HepG2 (cell line): ENCODE results near the gene NME7.

Experiments
- ASH2L ChIP-seq: fragments of 300-600, 200-600 bp; sonication (generic); IDR thresholded peaks from 2 replicates; pipeline ENCODE4 v1.7.0; 2017; ENCODE audit warnings: low read depth, mild to moderate bottlenecking, moderate library complexity, mixed read lengths, low read length; ENCODE audit not compliant: insufficient read length
- RFX5 ChIP-seq: IDR thresholded peaks from 2 replicates; pipeline ENCODE4 v1.6.1; 2011; ENCODE audit warnings: low read depth, low read length, improper control_type of control experiment
- TAF1 ChIP-seq: sonication (generic); formaldehyde crosslinking; IDR thresholded peaks from 2 replicates; pipeline ENCODE4 v1.4.0; 2020; ENCODE audit warnings: missing genetic modification reagents
- ZBTB8A ChIP-seq: sonication (generic); formaldehyde crosslinking; IDR thresholded peaks from 2 replicates; pipeline ENCODE4 v1.4.0; 2020; ENCODE audit warnings: mild to moderate bottlenecking, low read depth, missing genetic modification reagents, borderline replicate concordance
- ZNF468 ChIP-seq: sonication (generic); formaldehyde crosslinking; IDR thresholded peaks from 2 replicates; pipeline ENCODE4 v1.8.0; 2022; ENCODE audit warnings: mild to moderate bottlenecking, moderate library complexity, missing genetic modification reagents

- TF ChIP-seq TAF1 (CRISPR knock-in tag) (no peak), ZNF468 (CRISPR knock-in tag) (no peak), ZBTB8A (CRISPR knock-in tag) (no peak), ASH2L (no peak), RFX5 (no peak)
Observed at GRCh38 chr1:169143984-169144383, 223.6 kb downstream of the NME7 start.
